ENCODE results near the gene VWA3B.

VWA3B gene

GRCh38 chr2:98181346-98181745, 94.4 kb downstream of the VWA3B start:
- DNase-seq, result no peak

- DNase-seq, result no peak
Observed at GRCh38 chr2:98185801-98186200, 98.8 kb downstream of the VWA3B start.

- no peak for DNase-seq
Observed at GRCh38 chr2:98187194-98187593, 100.2 kb downstream of the VWA3B start.

- no peak for DNase-seq
Observed at GRCh38 chr2:98188351-98189046, 101.5 kb downstream of the VWA3B start.

GRCh38 chr2:98191883-98192282, 104.9 kb downstream of the VWA3B start:
- no peak for DNase-seq

- no peak for DNase-seq
Observed at GRCh38 chr2:98201576-98201975, 114.6 kb downstream of the VWA3B start.

GRCh38 chr2:98205889-98206288, 118.9 kb downstream of the VWA3B start:
- no peak for DNase-seq

- no peak for DNase-seq
Observed at GRCh38 chr2:98212092-98213000, 125.4 kb downstream of the VWA3B start.

- DNase-seq, result no peak
Observed at GRCh38 chr2:98216616-98217015, 129.6 kb downstream of the VWA3B start.

- DNase-seq, result no peak
Observed at GRCh38 chr2:98219152-98219551, 132.2 kb downstream of the VWA3B start.

GRCh38 chr2:98233941-98234340, 147.0 kb downstream of the VWA3B start:
- no peak for DNase-seq

- no peak for DNase-seq
Observed at GRCh38 chr2:98234776-98235175, 147.8 kb downstream of the VWA3B start.

GRCh38 chr2:98236935-98237334, 150.0 kb downstream of the VWA3B start:
- no peak for DNase-seq

- DNase-seq, result no peak
Observed at GRCh38 chr2:98240786-98241398, 153.9 kb downstream of the VWA3B start.

- no peak for DNase-seq
Observed at GRCh38 chr2:98241592-98241991, 154.6 kb downstream of the VWA3B start.

GRCh38 chr2:98242003-98242402, 155.0 kb downstream of the VWA3B start:
- DNase-seq, result no peak

GRCh38 chr2:98245491-98245890, 158.5 kb downstream of the VWA3B start:
- no peak for DNase-seq

GRCh38 chr2:98247383-98247782, 160.4 kb downstream of the VWA3B start:
- no peak for DNase-seq

- DNase-seq, result no peak
Observed at GRCh38 chr2:98252038-98252773, 165.2 kb downstream of the VWA3B start.

GRCh38 chr2:98253461-98254070, 166.6 kb downstream of the VWA3B start:
- DNase-seq, result no peak

GRCh38 chr2:98254504-98255059, 167.6 kb downstream of the VWA3B start:
- DNase-seq, result no peak

- DNase-seq, result no peak
Observed at GRCh38 chr2:98258906-98259305, 171.9 kb downstream of the VWA3B start.
